ENCODE measurements around the gene OPTN. TPM values are rescaled to one million over a fixed set of nuclear protein-coding genes. Genes with fewer than 3 reads are reported as not detected.

OPTN gene
- polyA plus RNA-seq, 12 donors, result 23.5 to 73.4 (median 33.1) TPM; not detected in 1

DNA sequence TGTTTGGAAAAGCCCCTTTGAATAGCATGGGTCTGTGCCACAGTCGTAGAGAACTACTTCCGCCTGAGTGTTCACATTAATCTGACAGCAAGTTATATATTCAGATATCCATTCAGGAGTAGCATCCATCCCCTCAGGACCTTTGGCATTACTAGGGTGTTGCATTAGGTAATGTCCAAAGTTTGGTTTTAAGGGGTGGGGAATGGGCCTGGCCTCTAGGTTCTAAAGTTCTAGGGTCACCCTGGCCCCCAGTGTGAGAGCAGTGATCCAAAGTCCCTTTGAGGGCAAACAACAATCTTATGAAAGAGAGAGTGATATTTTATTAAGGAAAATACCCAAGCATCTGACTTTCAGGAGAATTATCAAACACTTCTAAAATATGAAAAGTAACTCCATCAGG lies 73.7 kb downstream of the OPTN start:
- no peak for DNase-seq

- no peak for DNase-seq
Measured at GRCh38 chr10:13180788-13181187, 80.8 kb downstream of the OPTN start.

GRCh38 chr10:13182424-13182823 lies 82.5 kb downstream of the OPTN start:
- no peak for DNase-seq

- no peak for DNase-seq
Measured at GRCh38 chr10:13183625-13184024, 83.7 kb downstream of the OPTN start.

DNA sequence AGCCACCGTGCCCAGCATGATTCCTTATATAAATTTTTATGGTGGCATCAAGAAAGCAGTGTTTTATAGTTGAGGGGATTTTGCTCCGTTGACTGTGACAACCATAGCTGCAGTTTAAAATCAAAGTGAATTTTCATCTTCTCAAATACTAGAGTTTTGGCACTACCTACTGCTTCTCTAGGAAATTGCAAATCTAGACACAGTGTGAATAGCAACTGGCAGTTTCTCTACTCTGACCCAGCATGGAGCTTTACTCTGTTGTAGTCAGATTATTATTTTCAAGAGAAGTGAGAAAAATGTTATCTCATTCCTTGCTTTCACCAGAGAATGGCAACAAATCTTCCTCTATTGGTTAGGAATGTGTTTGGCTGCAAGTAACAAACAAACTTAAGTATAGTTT lies 84.3 kb downstream of the OPTN start:
- DNase-seq, result no peak

DNA sequence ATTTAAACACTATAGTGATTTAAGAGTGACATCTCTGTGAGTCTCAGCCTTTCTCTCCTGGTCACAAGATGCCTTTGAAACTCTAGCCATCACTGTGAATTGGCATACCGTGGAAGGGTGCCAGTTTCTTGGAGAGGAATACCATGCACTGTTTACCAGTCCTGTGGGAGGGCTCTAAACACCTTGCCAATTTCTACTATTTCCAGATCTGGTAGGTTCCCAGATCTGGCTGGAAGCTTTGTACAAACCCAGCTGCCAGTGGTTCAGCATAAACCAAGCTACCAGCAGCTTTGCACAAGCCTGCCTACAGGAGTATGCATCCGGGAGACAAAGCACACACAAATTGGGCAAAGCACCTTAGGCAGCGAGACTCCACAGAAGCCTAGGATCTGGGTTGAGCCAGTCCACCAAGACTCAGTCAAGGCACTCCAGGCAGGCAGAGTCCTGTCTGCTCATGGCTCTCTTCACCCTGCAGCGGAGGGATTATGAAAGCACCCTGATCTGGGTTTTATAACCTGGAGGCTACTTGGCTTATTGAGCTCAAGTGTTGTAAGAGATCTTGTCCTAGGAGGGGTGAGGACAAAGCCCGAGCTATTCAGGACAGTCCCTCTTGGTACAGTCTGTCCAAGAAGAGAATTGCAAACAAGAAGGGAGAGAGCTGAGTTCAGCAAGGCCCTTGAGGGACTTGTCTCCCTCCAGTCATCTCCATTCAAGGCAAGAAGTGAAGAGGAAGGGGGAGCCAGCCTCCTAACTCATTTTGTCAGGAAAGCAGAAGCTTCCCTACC lies 85.0 kb downstream of the OPTN start:
- no peak for DNase-seq

DNA sequence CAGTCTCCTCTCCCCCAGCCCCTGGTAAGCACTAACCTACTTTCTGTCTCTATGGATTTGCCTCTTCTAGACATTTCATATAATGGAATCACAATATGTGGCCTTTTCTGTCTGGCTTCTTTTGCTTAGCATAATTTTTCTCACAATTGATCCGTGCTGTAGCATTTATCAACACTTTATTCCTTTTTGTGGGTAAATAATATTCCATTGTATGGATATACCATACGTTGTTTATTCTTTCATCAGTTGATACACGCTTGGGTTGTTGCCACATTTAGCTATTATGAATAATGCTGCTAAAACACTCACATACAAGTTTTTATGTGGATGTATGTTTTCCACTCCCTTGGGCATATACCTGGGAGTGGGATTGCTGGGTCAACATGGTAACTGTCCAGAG lies 87.2 kb downstream of the OPTN start:
- DNase-seq, result no peak

Other genes with a start within 250 kb of the OPTN start
- gene CCDC3, start 98.5 kb upstream of the OPTN start, polyA plus RNA-seq (ENCODE audit: insufficient read length in 12 of 12), result 10 to 100 TPM in 11 of 12 donors, not detected in 1; 10.2 to 77.9 (median 20.6) TPM
- gene MCM10, start 61.4 kb downstream of the OPTN start, polyA plus RNA-seq (ENCODE audit: insufficient read length in 12 of 12), result 10 to 100 TPM in 1 of 12 donors, 1 to 10 TPM in 10, not detected in 1; 3.9 to 11.1 (median 6.0) TPM
- 1 to 10 TPM in 6 of 12 donors, under 1 TPM in 4, not detected in 2; 0.68 to 2.6 (median 1.1) TPM for gene UCMA, start 134.2 kb downstream of the OPTN start, polyA plus RNA-seq (ENCODE audit: insufficient read length in 12 of 12)
- gene PHYH, start 199.9 kb downstream of the OPTN start, polyA plus RNA-seq (ENCODE audit: insufficient read length in 12 of 12), result 10 to 100 TPM in 11 of 12 donors, not detected in 1; 23.5 to 52.4 (median 41.6) TPM
- gene SEPHS1, start 248.1 kb downstream of the OPTN start, polyA plus RNA-seq (ENCODE audit: insufficient read length in 12 of 12), result 10 to 100 TPM in 11 of 12 donors, not detected in 1; 47.0 to 84.3 (median 57.8) TPM

All from muscle of arm (tissue), 12 donors.